ENCODE results near the gene CSRNP3.

GRCh38 chr2:165535471-165535870 is 66.0 kb downstream of the CSRNP3 start:
- TF ChIP-seq CTCF (IDR thresholded peaks at IDR 0.05) (no peak), EZH2 (IDR thresholded peaks at IDR 0.05; ENCODE audit: borderline replicate concordance, insufficient read depth, low read depth, low read length, poor library complexity, severe bottlenecking) (no peak)
